Tibial nerve (tissue), 4 donors: Measurements from ENCODE around the gene KEAP1. TPM values are rescaled to one million over a fixed set of nuclear protein-coding genes. Genes with fewer than 3 reads are reported as not detected.

Experiments
- DNase-seq, 2 donors: peaks; one replicate each; pipeline ENCODE4 v3.0.0-alpha.2; 2019; ENCODE audit warnings: low spot score in 2 of 2
- H3K27ac ChIP-seq, 4 donors: fragments of 200-600 bp; sonication (generic) in 3 of 4; one replicate each; pipeline ENCODE4 v1.5.1; 2017 to 2019; ENCODE audit warnings: mild to moderate bottlenecking in 1 of 4
- H3K27me3 ChIP-seq, 2 donors: fragments of 200-600 bp; sonication (generic) in 1 of 2; one replicate each; pipeline versions ENCODE4 v1.5.1 to v1.6.0; 2017 to 2019
- H3K36me3 ChIP-seq, 3 donors: fragments of 200-600 bp; sonication (generic); one replicate each; pipeline ENCODE4 v1.5.1; 2018 to 2019
- H3K4me1 ChIP-seq, 4 donors: fragments of 200-600 bp; sonication (generic) in 3 of 4; one replicate each; pipeline ENCODE4 v1.5.1; 2017 to 2019
- H3K4me3 ChIP-seq, 4 donors: fragments of 200-600 bp; sonication (generic) in 3 of 4; one replicate each; pipeline ENCODE4 v1.5.1; 2017 to 2019; ENCODE audit warnings: mild to moderate bottlenecking in 1 of 4, moderate library complexity in 1 of 4
- H3K9me3 ChIP-seq, 4 donors: fragments of 200-600 bp; sonication (generic) in 3 of 4; one replicate each; pipeline ENCODE4 v1.5.1; 2017 to 2019
- CTCF ChIP-seq, 5 experiments: fragments of 200-600 bp in 3 of 5; fragments of 450-650 bp in 2 of 5; sonication (generic) in 3 of 5; IDR thresholded peaks; one replicate each; pipeline ENCODE4 v1.5.1; 2016 to 2019; ENCODE audit warnings: antibody characterized with exemption in 5 of 5, mild to moderate bottlenecking in 3 of 5, moderate library complexity in 2 of 5
- EP300 ChIP-seq, 2 donors: sonication (generic); formaldehyde crosslinking; IDR thresholded peaks; one replicate each; pipeline ENCODE4 v1.6.1; 2017; ENCODE audit warnings: antibody characterized with exemption in 2 of 2, mild to moderate bottlenecking in 1 of 2
- POLR2A ChIP-seq, 2 donors: fragments of 450-650 bp; IDR thresholded peaks; one replicate each; pipeline ENCODE4 v1.6.1; 2017; ENCODE audit warnings: antibody characterized with exemption in 2 of 2, mild to moderate bottlenecking in 2 of 2, moderate library complexity in 2 of 2
- WGBS, 2 donors: methylation state at CpG; one replicate each; pipeline ENCODE4 v1.1.5; 2018; 5-methylcytosine and 5-hydroxymethylcytosine counted together
- total RNA-seq, 4 donors: library from RNA; depleted of rRNA; stranded (reverse); fragments of >200 nt; gene quantifications; one replicate each; pipeline ENCODE4 v1.1.0, GENCODE V29; 2016

Gene KEAP1
- total RNA-seq, 4 donors from 2014 or later, result 45.4 to 52.4 (median 50.7) TPM

- peak overlapping the region in 2 of 4 donors; percentile 9 to 28 for H3K4me3 ChIP-seq
- no peak overlapping the region for H3K27ac ChIP-seq
- DNase-seq, result no peak
- TF ChIP-seq POLR2A (IDR thresholded peaks at IDR 0.05) (no peak), EP300 (IDR thresholded peaks at IDR 0.05) (no peak), CTCF (IDR thresholded peaks at IDR 0.05) (no peak)
- no peaks in the 10 kb centered on the region for H3K36me3 ChIP-seq
- peaks cover 0 to 93% of the 10 kb centered on the region in 2 donors for H3K27me3 ChIP-seq
- H3K9me3 ChIP-seq, result no peaks in the 10 kb centered on the region
- H3K4me1 ChIP-seq, result peaks cover 0 to 33% (median 13%) of the 10 kb centered on the region in 4 donors
- 2% methylated on average over 27 of the region's 27 CpGs for WGBS, 2 donors
These were observed 14.7 kb upstream of the KEAP1 start for GRCh38 chr19:10517760-10518443.

GRCh38 chr19:10517361-10517759 is 14.2 kb upstream of the KEAP1 start, which contains the start of gene S1PR5:
TSS of gene S1PR5 (minus strand) at chr19:10517447. CDS start at chr19:10515011, 2,436 bp downstream.
- H3K4me3 ChIP-seq, result peak within 1 kb of the TSS in 2 of 4 donors; percentile 9 to 28
- no peak for TF ChIP-seq EP300 (IDR thresholded peaks at IDR 0.05)
- TF ChIP-seq CTCF (IDR thresholded peaks at IDR 0.05), result no peak
- no peak for TF ChIP-seq POLR2A (IDR thresholded peaks at IDR 0.05)
- no peaks in the 10 kb centered on the region for H3K36me3 ChIP-seq

GRCh38 chr19:10516671-10517286 is 13.6 kb upstream of the KEAP1 start:
- Histone ChIP-seq H3K36me3 (no peaks in the 10 kb centered on the region), H3K4me3 (peak overlapping the region in 1 of 4 donors; percentile 28), H3K9me3 (no peaks in the 10 kb centered on the region), H3K27me3 (peaks cover 0 to 95% of the 10 kb centered on the region in 2 donors), H3K4me1 (peaks cover 0 to 33% (median 13%) of the 10 kb centered on the region in 4 donors), H3K27ac (no peak overlapping the region)
- 48 to 50% methylated on average over 5 to 10 of the region's 10 CpGs for WGBS, 2 donors
- TF ChIP-seq POLR2A (IDR thresholded peaks at IDR 0.05) (no peak), EP300 (IDR thresholded peaks at IDR 0.05) (no peak), CTCF (IDR thresholded peaks at IDR 0.05) (no peak)
- no peak for DNase-seq

More at GRCh38 chr19:10517361-10517759, 14.2 kb upstream of the KEAP1 start, which contains the start of gene S1PR5:
- Histone ChIP-seq H3K27me3 (peaks cover 0 to 94% of the 10 kb centered on the region in 2 donors), H3K27ac (no peak within 1 kb of the TSS), H3K4me1 (peaks cover 0 to 33% (median 13%) of the 10 kb centered on the region in 4 donors), H3K9me3 (no peaks in the 10 kb centered on the region)
- no peak for DNase-seq
- WGBS, 2 donors, result 0% methylated on average over 2 to 16 of the region's 39 CpGs

- no peak overlapping the region for H3K27ac ChIP-seq
- H3K27me3 ChIP-seq, result peaks cover 0 to 97% of the 10 kb centered on the region in 2 donors
- no peaks in the 10 kb centered on the region for H3K9me3 ChIP-seq
- 90 to 91% methylated on average over 5 of the region's 5 CpGs for WGBS, 2 donors
- H3K4me3 ChIP-seq, result no peak overlapping the region
- TF ChIP-seq EP300 (IDR thresholded peaks at IDR 0.05) (no peak), CTCF (IDR thresholded peaks at IDR 0.05) (no peak), POLR2A (IDR thresholded peaks at IDR 0.05) (no peak)
- peaks cover 0 to 33% (median 13%) of the 10 kb centered on the region in 4 donors for H3K4me1 ChIP-seq
- no peaks in the 10 kb centered on the region for H3K36me3 ChIP-seq
- DNase-seq, result no peak
These were observed 12.9 kb upstream of the KEAP1 start for GRCh38 chr19:10516064-10516385.
